Iris pigment epithelial cell (primary cell): ENCODE data around the gene MRPL21.

Source experiments
- DNase-seq: peaks from one replicate; pipeline ENCODE4 v3.0.0-alpha.2; 2011; ENCODE audit warnings: low read depth

The MRPL21 gene

DNA sequence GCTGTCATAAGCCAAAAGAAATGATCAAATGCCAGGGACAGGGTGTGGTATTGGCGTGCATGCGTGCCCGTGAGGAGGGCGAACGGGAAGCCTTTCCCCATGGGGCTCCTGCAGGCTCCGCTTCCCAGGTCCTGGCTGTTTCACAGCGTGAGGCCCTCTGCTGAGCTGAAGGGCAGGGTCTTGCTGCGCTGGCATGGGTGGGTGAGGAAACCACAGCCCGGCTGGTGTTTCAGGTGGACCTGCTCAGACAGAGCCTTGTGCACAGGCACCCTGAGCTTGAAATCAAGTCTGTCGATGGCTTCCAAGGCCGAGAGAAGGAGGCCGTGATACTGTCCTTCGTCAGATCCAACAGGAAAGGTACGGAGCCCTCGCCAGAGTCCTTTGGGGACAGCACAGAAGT is 31.4 kb upstream of the MRPL21 start:
- DNase-seq, result no peak

DNA sequence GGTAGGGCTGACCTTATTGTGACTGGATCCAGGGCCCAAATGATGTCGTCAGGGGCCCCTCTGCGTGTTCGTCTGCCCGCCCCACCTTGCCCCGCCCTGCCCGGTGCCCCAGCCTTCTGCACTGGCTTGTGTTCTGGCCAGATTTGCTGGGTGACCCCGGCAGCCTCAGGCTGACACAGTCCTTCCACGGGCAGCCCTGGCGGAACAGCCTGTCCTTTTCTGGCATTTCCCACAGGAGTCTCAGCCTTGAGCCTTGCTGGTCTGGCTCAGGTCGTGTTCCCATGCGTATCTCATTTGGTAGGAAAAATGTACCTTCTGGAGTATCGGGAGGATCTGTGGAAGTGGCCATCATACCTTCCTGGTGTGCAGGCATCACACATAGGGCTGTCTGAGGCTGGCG is 31.0 kb upstream of the MRPL21 start:
- DNase-seq, result no peak

GRCh38 chr11:68934321-68934645 is 30.7 kb upstream of the MRPL21 start:
- DNase-seq, result no peak

DNA sequence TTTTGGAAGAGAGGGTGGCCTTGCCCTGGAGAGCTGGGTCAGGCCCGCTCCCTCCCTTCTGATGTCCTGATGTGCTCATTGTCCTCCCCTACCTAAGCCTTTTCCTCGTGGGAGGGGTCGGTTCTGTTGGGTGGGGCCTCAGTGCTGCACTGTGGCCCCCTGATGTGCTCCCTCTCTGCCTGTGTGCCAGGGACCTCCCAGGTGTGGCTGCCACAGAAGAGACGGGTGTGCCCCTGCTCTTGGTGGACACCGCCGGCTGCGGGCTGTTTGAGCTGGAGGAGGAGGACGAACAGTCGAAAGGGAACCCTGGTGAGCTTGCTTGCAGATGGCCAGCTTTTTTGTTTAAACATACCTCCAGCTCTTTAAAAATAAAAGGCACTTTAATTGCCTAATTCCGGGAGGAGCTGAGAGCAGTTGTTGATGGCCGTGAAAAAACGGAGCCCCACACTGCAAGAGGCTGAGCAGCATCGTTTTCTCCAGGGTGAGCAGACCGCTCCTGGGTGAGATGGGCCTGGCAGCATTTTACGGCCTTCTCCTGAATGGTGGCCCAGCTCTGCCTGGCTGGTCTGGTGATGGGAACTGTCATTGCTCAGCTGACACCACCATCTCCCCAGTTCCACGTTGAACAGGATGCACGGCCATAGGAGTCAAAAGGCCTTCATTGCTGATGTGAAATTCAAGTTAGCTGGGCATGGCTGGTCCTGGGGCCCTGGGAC is 30.1 kb upstream of the MRPL21 start:
- no peak for DNase-seq

DNA sequence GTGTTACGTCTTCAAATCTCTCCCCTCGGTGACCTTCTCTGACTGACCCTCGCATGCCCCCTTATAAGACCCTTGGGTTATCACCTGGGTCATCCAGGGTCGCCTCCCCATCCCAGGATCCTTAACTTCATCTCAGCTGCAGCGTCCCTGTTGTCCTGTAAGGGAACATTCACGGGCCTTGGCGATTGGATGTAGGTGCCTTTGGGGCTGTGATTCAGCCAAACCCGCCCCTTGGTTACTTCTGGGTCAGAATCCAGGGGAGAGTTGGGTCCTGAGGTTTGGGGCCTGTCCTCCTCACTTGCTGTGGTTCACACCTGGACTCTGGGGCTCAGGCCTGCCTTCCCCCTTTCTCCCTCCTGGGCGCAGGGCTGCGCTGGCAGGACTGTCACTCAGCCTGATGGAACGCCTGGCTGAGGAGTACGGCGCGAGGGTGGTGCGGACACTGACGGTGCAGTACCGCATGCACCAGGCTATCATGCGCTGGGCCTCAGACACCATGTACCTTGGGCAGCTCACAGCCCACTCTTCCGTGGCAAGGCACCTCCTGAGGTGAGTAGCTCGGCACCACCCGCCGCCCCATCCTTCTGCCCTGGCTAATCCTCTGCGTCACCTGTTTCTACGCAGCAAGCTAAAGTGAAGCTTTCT is 29.4 kb upstream of the MRPL21 start:
- no peak for DNase-seq

DNA sequence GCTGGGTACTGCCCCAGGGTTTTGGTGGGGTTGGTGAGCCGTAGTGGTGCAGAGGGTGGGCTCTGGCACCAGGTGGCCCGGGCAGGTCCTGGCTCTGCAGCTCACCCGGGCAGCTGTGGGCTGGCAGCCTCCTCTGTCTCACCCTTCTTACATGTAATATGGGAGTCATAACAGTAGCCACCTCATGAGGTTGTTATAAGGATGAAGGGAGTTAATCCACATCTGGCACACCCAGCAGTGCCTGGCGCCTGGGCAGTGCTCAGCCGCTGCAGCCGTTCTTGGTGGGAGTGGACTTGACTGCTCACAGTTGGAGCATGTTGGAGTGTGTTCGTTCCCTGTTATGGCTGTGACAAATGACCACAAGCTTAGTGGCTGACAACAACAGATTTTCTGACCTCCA is 28.7 kb upstream of the MRPL21 start:
- no peak for DNase-seq

DNA sequence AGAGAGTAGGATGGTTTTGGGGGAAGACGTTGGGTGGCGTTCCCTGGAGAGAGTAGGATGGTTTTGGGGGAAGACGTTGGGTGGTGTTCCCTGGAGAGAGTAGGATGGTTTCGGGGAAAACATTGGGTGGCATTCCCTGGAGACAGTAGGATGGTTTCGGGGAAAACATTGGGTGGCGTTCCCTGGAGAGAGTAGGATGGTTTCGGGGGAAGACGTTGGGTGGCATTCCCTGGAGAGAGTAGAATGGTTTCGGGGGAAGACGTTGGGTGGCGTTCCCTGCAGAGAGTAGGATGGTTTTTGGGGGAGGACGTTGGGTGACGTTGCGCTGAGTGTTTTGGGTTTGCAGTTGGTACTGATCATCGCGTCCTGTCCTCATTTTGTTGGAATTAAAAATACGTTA is 28.3 kb upstream of the MRPL21 start:
- DNase-seq, result no peak

GRCh38 chr11:68930991-68931855 is 27.6 kb upstream of the MRPL21 start:
- no peak for DNase-seq

GRCh38 chr11:68929706-68930570 is 26.3 kb upstream of the MRPL21 start:
- no peak for DNase-seq

DNA sequence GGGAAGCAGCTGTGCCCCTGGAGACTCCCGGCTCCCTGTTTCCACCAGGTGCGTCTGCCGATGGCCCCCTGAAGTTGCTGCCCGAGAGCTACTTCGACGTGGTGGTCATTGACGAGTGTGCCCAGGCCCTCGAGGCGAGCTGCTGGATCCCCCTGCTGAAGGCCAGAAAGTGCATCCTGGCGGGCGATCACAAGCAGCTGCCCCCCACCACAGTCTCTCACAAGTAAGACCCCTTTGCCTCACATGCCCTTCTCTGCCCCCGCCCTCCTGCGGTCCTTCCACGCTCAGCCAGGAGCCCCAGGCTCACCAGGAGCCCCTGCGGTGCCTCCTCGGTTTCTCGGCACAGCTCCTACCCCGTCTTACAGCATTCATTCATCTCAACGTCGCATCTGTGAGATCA is 25.5 kb upstream of the MRPL21 start:
- DNase-seq, result no peak

DNA sequence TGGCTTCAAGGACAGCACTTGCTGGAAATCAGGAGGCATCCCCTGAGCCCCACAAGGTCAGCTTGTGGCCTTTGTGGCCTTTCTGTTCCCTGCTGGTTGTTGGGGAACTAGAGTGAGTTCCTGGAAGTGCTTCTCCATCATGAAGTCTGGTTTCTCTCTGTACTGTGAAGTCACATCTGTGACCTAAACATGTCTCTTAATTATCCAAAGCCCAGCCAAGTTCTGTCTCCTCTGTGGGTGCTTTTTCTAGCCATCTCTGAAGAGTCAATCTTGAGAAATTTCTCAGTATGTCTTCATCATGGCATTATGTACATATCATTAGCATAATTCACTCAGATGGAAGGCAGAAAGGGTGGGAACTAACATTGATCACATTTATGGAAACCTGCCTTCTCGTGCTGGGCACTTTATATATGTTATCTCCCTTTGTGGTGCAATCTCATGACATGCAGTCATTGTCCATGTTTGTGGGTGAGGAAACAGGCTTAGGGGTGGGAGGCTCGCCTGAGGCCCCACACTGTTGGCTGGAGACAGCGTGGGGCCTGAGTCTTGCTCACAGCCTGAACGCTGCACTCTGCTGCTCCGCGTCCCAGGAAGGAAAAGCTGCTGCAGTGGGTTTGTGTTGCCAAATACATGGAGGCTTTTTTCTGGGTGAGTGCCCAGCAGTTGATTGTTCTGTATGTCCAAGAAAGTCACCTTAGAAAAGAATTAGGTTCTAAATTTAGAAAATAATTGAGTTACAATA is 24.7 kb upstream of the MRPL21 start:
- DNase-seq, result no peak

DNA sequence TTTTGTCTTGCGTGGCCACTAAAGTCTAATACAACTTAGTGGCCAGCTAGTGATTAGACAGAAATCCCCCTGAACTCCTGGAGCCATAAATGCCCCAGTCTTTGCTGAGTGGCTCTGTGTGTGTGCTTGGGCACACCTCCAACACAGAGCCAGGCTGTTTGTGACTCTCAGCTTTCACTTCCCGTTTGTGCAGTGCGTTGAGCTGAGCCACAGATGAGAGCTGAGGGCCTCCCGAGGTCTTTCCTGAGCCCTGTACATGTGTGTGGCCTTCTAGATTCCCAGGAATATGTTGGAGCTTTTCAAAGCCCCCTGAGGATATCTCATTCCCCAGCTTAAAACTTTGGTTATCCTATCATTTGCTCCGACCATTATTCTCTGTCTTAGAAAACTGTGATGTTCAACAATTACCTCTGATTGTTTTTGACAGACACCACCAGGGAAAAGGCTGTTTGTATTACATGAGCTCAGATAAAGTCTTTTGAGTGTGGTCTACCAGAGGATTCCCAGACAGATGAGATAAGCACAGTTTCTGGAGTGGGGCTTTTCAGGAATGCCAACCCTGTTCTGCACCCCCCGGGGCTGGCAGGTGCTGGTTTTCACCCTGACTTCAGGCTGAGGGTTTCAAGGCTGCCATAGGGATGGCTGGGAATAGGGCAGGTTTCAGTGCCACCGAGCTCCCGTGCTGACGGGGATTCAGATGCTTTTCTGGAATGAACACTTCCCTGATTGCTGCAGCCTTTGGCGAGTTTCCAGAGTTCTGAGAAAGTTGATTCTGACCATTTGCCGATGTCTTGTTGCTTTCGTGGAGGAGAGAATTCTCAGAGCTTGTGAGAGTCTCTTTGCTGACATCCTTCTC is 23.9 kb upstream of the MRPL21 start:
- no peak for DNase-seq

- no peak for DNase-seq
These were observed 22.0 kb upstream of the MRPL21 start for GRCh38 chr11:68925611-68926010.

- DNase-seq, result peak; percentile 40
These were observed 20.7 kb upstream of the MRPL21 start for GRCh38 chr11:68924073-68924925.

- no peak for DNase-seq
These were observed 20.0 kb upstream of the MRPL21 start for GRCh38 chr11:68923614-68924013.

DNA sequence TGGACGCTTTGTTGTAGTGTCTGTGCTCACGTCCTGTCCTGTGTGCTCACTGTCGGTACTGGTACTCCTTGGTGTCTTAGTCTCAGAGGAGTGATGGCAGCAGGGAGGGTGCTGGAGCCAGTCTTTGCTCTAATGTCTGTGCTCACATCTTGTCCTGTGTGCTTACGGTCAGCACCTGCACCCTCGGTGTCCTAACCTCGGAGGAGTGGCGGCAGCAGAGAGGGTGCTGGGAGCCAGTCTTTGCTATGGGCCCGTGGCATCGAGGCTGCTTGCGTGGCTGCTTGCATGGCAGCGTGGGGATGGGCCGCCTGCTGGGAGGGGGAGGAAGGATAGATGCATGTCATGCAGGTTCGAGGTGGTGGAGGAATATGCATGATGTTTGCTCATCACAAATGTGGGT is 12.8 kb upstream of the MRPL21 start:
- no peak for DNase-seq

DNA sequence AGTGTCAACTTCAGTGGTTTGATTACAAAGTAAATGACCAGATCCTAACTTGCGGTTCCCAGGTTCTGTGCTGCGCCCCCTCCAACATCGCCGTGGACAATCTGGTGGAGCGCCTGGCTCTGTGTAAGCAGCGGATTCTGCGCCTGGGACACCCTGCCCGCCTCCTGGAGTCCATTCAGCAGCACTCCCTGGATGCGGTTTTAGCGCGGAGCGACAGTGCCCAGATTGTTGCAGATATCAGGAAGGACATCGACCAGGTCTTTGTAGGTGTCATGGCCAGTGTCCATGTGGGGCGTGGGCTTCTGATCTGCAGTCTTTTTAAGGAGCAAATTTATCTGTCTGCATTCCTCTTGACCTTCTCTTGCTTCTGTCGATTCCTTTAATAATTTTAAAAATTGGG is 11.1 kb upstream of the MRPL21 start:
- DNase-seq, result no peak

GRCh38 chr11:68913188-68913587 is 9.6 kb upstream of the MRPL21 start:
- no peak for DNase-seq

DNA sequence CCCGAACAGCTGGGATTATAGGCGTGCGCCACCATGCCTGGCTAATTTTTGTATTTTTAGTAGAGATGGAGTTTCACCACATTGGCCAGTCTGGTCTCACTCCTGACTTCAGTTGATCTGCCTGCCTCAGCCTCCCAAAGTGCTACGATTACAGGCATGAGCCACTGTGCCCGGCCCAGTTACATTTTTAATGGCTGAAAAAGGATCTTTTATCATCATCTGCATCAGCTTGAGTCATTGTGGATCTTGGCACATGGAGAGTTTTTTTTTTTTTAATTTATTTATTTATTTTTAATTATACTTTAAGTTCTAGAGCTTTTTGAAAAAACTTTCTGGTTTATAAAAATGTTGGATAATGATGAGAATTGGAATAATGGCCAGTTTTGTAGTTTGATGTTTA is 8.6 kb upstream of the MRPL21 start:
- peak; percentile 18 for DNase-seq

DNA sequence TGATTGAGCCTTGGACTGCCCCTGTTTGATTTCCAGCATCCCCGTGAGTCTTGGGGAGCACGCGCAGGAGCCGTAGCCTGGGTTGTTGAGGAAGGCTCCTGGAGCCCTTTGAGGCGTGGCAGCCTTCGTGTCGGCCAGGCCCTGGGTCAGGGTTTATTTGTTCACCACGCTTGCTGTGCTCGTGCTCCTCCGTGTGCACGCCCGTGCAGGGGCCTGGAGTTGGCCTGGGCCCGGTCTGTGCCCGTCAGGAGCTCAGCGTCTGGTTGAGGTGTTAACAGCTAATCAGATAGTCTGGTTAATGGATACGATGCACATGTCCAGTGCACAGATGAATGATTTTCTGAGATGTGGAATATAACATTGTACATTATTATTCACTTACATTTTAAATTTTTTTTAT is 8.1 kb upstream of the MRPL21 start:
- no peak for DNase-seq
